HepG2 (cell line): ENCODE results near the gene SLC25A18. TPM values are rescaled to one million over a fixed set of nuclear protein-coding genes. Genes with fewer than 3 reads are reported as not detected.

Experiments
- MED1 ChIP-seq: sonication (generic); formaldehyde crosslinking; IDR thresholded peaks from 2 replicates; pipeline ENCODE4 v1.4.0; 2020; ENCODE audit warnings: missing genetic modification reagents
- MEIS2 ChIP-seq: sonication (generic); formaldehyde crosslinking; IDR thresholded peaks from 2 replicates; pipeline ENCODE4 v1.9.0; 2021; ENCODE audit warnings: mild to moderate bottlenecking, missing genetic modification reagents
- NR1H2 ChIP-seq: sonication (generic); formaldehyde crosslinking; IDR thresholded peaks from 2 replicates; pipeline ENCODE4 v1.8.1; 2022; ENCODE audit warnings: low read depth, missing genetic modification reagents, borderline replicate concordance
- PLRG1 ChIP-seq: fragments of 450-650 bp; conservative IDR thresholded peaks from 2 replicates; pipeline ENCODE4 v1.6.1; 2016
- RBAK ChIP-seq: sonication (generic); formaldehyde crosslinking; IDR thresholded peaks from 2 replicates; pipeline ENCODE4 v1.5.1; 2020; ENCODE audit warnings: mild to moderate bottlenecking, missing genetic modification reagents
- REXO4 ChIP-seq: sonication (generic); formaldehyde crosslinking; IDR thresholded peaks from 2 replicates; pipeline ENCODE4 v1.8.0; 2022; ENCODE audit warnings: missing genetic modification reagents, mild to moderate bottlenecking, borderline replicate concordance
- RFX3 ChIP-seq: IDR thresholded peaks from 2 replicates; pipeline ENCODE4 v1.6.1; 2016; ENCODE audit warnings: missing biosample characterization, missing genetic modification reagents
- SAP130 ChIP-seq: IDR thresholded peaks from 2 replicates; pipeline ENCODE4 v1.6.1; 2016; ENCODE audit warnings: low read depth
- SCMH1 ChIP-seq: sonication (generic); formaldehyde crosslinking; IDR thresholded peaks from 2 replicates; pipeline ENCODE4 v1.9.0; 2021; ENCODE audit warnings: missing genetic modification reagents, mild to moderate bottlenecking, borderline replicate concordance
- SMAD1 ChIP-seq: sonication (generic); formaldehyde crosslinking; IDR thresholded peaks from 2 replicates; pipeline ENCODE4 v1.4.0; 2020; ENCODE audit warnings: missing genetic modification reagents, low read depth, mild to moderate bottlenecking, borderline replicate concordance
- SMAD3 ChIP-seq: sonication (generic); formaldehyde crosslinking; IDR thresholded peaks from 2 replicates; pipeline ENCODE4 v1.4.0; 2020; ENCODE audit warnings: missing genetic modification reagents
- TCF12 ChIP-seq, 2 experiments: fragments of 450-650 bp in 1 of 2; sonication (generic) in 1 of 2; formaldehyde crosslinking in 1 of 2; IDR thresholded peaks; 2 replicates each; pipeline versions ENCODE4 v1.6.1 to v1.8.0; 2017 to 2022; ENCODE audit warnings: antibody characterized with exemption in 1 of 2, mild to moderate bottlenecking in 1 of 2, missing genetic modification reagents in 1 of 2, moderate library complexity in 1 of 2
- ZNF101 ChIP-seq: sonication (generic); formaldehyde crosslinking; IDR thresholded peaks from 2 replicates; pipeline ENCODE4 v1.4.0; 2020; ENCODE audit warnings: mild to moderate bottlenecking, low read depth, missing genetic modification reagents, borderline replicate concordance
- ZNF24 ChIP-seq: fragments of 450-650 bp; IDR thresholded peaks from 2 replicates; pipeline ENCODE4 v1.6.1; 2017; ENCODE audit warnings: antibody characterized with exemption, mild to moderate bottlenecking
- ZNF33B ChIP-seq: sonication (generic); formaldehyde crosslinking; IDR thresholded peaks from 2 replicates; pipeline ENCODE4 v1.5.1; 2020; ENCODE audit warnings: mild to moderate bottlenecking, missing genetic modification reagents
- ZSCAN25 ChIP-seq: sonication (generic); formaldehyde crosslinking; IDR thresholded peaks from 2 replicates; pipeline ENCODE4 v1.8.0; 2022; ENCODE audit warnings: mild to moderate bottlenecking, missing genetic modification reagents
- polyA plus RNA-seq, 8 experiments: library from polyadenylated mRNA; depleted of rRNA in 3 of 8; stranded (reverse) in 7 of 8; unstranded in 1 of 8; fragments of >200 nt; fragmentation: Illumina TruSeq in 4 of 8; extraction: Trizol in 4 of 8; gene quantifications; 2 replicates each; pipeline versions ENCODE4 v1.2.1 to v1.2.3, GENCODE V29; 2011 to 2016; ENCODE audit warnings: low read depth in 4 of 8, missing spikeins in 1 of 8, mixed read lengths in 1 of 8; ENCODE audit not compliant: insufficient read depth in 1 of 8
- total RNA-seq, 5 experiments: library from RNA; depleted of rRNA; stranded (reverse); fragments of >200 nt; fragmentation: Illumina TruSeq; extraction: Trizol; gene quantifications; 2 replicates each; pipeline ENCODE4 v1.2.3, GENCODE V29; 2016; ENCODE audit warnings: low read depth in 1 of 5
- TF ChIP-seq, protein P1 (sequence below): sonication (generic); formaldehyde crosslinking; IDR thresholded peaks from 2 replicates; pipeline ENCODE4 v1.9.0; 2021; ENCODE audit warnings: missing genetic modification reagents, mild to moderate bottlenecking, borderline replicate concordance
- TF ChIP-seq, protein P2 (sequence below): sonication (generic); formaldehyde crosslinking; IDR thresholded peaks from 2 replicates; pipeline ENCODE4 v1.4.0; 2020; ENCODE audit warnings: mild to moderate bottlenecking, missing genetic modification reagents
- TF ChIP-seq, protein P3 (sequence below): sonication (generic); formaldehyde crosslinking; IDR thresholded peaks from 2 replicates; pipeline ENCODE4 v1.8.1; 2023; ENCODE audit warnings: mild to moderate bottlenecking, inconsistent platforms, moderate library complexity, missing genetic modification reagents, borderline replicate concordance

The SLC25A18 gene
- total and polyA plus RNA-seq, 2 of the 13 experiments (the other 11 are each of a cell fraction or from before 2014, with no cell fraction given), result 0.28 to 0.75 TPM

DNA sequence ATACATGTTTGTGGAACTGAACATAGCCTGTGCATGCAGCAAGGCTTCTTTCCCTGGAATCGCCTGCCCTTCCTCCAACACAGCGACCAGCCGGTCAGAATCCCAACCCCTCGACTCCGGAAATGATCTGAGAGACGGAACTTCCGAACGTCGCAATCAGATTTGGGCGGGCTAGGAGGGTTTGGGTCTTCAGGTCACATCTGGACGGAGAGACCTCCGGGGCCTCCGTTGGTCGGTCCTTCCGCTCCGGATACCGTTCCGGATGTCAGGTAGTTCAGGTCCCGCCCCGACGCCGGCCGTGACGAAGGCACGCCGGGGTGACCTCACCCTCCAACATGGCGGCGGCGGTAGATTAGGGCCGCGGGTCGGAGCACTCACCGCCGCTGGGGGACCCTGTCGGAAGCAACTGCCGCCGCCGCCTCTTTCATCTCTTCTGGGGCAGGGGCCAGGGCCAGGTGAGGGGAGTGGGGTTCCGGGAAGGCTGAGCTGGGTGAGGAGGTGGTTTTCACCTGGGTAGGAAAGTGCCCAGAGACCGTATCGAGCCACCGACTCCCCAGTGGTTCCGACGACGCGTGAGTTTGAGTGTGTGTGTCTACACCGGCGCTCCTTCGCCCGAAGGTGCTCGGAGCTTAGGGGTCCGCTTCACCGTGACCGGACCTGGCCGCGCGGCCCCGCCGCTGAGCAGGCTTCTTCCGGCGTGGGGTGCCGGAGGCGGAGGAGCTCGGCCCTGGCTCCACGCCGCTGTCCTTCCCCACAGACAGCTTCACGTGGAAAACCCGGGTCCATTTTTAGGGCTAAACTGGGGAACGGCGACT is 75.3 kb downstream of the SLC25A18 start, which contains the start of gene BCL2L13 (continued):
- TF ChIP-seq, protein P1, sequence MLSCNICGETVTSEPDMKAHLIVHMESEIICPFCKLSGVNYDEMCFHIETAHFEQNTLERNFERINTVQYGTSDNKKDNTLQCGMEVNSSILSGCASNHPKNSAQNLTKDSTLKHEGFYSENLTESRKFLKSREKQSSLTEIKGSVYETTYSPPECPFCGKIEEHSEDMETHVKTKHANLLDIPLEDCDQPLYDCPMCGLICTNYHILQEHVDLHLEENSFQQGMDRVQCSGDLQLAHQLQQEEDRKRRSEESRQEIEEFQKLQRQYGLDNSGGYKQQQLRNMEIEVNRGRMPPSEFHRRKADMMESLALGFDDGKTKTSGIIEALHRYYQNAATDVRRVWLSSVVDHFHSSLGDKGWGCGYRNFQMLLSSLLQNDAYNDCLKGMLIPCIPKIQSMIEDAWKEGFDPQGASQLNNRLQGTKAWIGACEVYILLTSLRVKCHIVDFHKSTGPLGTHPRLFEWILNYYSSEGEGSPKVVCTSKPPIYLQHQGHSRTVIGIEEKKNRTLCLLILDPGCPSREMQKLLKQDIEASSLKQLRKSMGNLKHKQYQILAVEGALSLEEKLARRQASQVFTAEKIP, result no peak
- no peak for TF ChIP-seq TCF12 (IDR thresholded peaks at IDR 0.05)
- 0 out of 2 replicates have a peak, but pooled peaks have one; percentile 31 for TF ChIP-seq TCF12 (CRISPR knock-in tag; IDR thresholded peaks at IDR 0.05)
- peak; percentile 91 for TF ChIP-seq SAP130 (CRISPR knock-in tag)
- TF ChIP-seq SCMH1 (CRISPR knock-in tag), result no peak
- peak; percentile 83 for TF ChIP-seq MED1 (CRISPR knock-in tag)
- TF ChIP-seq ZNF101 (CRISPR knock-in tag), result no peak
- no peak for TF ChIP-seq ZNF24
- no peak for TF ChIP-seq RBAK (CRISPR knock-in tag)
- no peak for TF ChIP-seq ZSCAN25 (CRISPR knock-in tag)
- TF ChIP-seq, protein P2, sequence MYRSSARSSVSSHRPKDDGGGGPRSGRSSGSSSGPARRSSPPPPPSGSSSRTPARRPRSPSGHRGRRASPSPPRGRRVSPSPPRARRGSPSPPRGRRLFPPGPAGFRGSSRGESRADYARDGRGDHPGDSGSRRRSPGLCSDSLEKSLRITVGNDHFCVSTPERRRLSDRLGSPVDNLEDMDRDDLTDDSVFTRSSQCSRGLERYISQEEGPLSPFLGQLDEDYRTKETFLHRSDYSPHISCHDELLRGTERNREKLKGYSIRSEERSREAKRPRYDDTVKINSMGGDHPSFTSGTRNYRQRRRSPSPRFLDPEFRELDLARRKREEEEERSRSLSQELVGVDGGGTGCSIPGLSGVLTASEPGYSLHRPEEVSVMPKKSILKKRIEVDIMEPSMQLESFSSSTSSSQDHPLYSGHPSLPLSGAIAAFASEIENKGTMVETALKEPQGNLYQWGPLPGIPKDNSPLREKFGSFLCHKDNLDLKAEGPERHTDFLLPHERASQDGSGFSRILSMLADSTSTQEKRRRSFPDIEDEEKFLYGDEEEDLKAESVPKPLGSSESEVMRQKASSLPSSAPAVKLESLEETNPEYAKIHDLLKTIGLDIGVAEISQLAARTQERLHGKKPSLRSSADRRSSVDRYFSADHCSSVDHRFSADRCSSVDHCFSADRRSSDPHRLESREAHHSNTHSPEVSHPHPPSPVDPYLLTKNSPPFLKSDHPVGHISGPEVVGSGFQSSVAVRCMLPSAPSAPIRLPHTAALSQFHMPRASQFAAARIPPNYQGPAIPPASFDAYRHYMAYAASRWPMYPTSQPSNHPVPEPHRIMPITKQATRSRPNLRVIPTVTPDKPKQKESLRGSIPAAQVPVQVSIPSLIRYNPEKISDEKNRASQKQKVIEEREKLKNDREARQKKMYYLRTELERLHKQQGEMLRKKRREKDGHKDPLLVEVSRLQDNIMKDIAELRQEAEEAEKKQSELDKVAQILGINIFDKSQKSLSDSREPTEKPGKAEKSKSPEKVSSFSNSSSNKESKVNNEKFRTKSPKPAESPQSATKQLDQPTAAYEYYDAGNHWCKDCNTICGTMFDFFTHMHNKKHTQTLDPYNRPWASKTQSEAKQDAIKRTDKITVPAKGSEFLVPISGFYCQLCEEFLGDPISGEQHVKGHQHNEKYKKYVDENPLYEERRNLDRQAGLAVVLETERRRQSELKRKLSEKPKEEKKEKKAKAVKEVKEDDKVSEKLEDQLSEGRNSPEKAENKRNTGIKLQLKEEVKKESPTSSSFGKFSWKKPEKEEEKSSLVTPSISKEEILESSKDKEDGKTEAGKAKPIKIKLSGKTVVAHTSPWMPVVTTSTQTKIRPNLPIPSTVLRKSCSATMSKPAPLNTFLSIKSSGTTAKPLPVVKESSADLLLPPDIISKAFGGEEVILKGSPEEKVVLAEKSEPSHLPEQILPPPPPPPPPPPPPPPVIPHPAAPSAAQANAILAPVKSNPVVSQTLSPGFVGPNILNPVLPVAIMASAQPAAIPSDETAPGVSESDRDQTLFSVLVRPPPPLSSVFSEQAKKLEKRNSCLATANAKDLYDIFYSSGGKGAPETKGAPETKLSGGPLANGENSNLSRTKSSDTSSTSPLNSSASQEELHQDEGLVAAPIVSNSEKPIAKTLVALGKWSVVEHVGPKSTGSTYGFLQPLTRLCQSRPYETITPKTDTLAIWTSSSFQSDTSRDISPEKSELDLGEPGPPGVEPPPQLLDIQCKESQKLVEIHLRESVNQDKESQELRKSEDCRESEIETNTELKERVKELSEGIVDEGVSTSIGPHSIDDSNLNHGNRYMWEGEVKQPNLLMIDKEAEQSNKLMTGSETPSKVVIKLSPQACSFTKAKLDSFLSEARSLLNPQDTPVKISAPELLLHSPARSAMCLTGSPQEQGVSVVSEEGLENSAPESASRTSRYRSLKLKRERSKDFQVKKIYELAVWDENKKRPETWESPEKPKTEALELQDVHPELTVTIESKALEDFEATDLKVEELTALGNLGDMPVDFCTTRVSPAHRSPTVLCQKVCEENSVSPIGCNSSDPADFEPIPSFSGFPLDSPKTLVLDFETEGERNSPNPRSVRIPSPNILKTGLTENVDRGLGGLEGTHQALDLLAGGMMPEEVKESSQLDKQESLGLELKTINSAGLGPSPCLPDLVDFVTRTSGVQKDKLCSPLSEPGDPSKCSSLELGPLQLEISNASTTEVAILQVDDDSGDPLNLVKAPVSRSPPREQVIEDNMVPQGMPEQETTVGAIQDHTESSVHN, result no peak
- TF ChIP-seq SMAD3 (CRISPR knock-in tag), result 0 out of 2 replicates have a peak, but pooled peaks have one; percentile 17
- TF ChIP-seq, protein P3, sequence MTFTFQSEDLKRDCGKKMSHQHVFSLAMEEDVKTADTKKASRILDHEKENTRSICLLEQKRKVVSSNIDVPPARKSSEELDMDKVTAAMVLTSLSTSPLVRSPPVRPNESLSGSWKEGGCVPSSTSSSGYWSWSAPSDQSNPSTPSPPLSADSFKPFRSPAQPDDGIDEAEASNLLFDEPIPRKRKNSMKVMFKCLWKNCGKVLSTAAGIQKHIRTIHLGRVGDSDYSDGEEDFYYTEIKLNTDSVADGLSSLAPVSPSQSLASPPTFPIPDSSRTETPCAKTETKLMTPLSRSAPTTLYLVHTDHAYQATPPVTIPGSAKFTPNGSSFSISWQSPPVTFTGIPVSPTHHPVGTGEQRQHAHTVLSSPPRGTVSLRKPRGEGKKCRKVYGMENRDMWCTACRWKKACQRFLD (CRISPR knock-in tag), result no peak
- no peak for TF ChIP-seq SMAD1
- no peak for TF ChIP-seq PLRG1
- no peak for TF ChIP-seq REXO4 (CRISPR knock-in tag)
- no peak for TF ChIP-seq MEIS2 (CRISPR knock-in tag)
- no peak for TF ChIP-seq ZNF33B
- TF ChIP-seq NR1H2 (CRISPR knock-in tag), result no peak
- TF ChIP-seq RFX3, result no peak
